Testis (tissue), 3 donors: Measurements from ENCODE around the gene OLFM1. TPM values are rescaled to one million over a fixed set of nuclear protein-coding genes. Genes with fewer than 3 reads are reported as not detected.
A peak's percentile ranks its signal among the peaks of the same experiment; 100 is the strongest.

ENCODE experiments used
- DNase-seq: peaks from one replicate; pipeline ENCODE4 v3.0.0-alpha.2; 2019
- H3K27ac ChIP-seq, 2 donors: fragments of 200-600 bp; sonication (generic); one replicate each; pipeline ENCODE4 v1.5.1; 2019
- H3K27me3 ChIP-seq: fragments of 200-600 bp; sonication (generic); one replicate; pipeline ENCODE4 v1.5.1; 2019
- H3K36me3 ChIP-seq: fragments of 200-600 bp; sonication (generic); one replicate; pipeline ENCODE4 v1.5.1; 2017; ENCODE audit warnings: low read depth; ENCODE audit errors: missing control alignments
- H3K4me1 ChIP-seq: fragments of 200-600 bp; sonication (generic); one replicate; pipeline ENCODE4 v1.5.1; 2019
- H3K4me3 ChIP-seq, 2 donors: fragments of 200-600 bp; sonication (generic); one replicate each; pipeline ENCODE4 v1.5.1; 2017 to 2019
- H3K9me3 ChIP-seq: fragments of 200-600 bp; sonication (generic); one replicate; pipeline ENCODE4 v1.5.1; 2017
- POLR2A ChIP-seq: fragments of 450-650 bp; IDR thresholded peaks from one replicate; pipeline ENCODE4 v1.6.1; 2017; ENCODE audit warnings: antibody characterized with exemption, mild to moderate bottlenecking, moderate library complexity
- WGBS, 2 donors: methylation state at CpG; one replicate each; pipeline ENCODE4 v1.1.5; 2018; 5-methylcytosine and 5-hydroxymethylcytosine counted together
- intact Hi-C: fragments of 100-400 bp; cut with DNase I; formaldehyde crosslinking; loops from one replicate; pipeline ENCODE4 v1.15.1; 2023; ENCODE audit warnings: low total_unique reads
- polyA plus RNA-seq: library from polyadenylated mRNA; stranded (reverse); fragments of 350-450 nt; fragmentation: Illumina TruSeq; extraction: RNeasy Lipid Tissue Mini Kit (QIAGEN cat#74804); gene quantifications from one replicate; pipeline ENCODE4 v1.2.3, GENCODE V29; 2014; ENCODE audit warnings: low read depth, low replicate concordance; ENCODE audit not compliant: insufficient read depth
- total RNA-seq, 2 donors: library from RNA; depleted of rRNA; stranded (reverse); fragments of >200 nt; gene quantifications; one replicate each; pipeline ENCODE4 v1.2.3, GENCODE V29; 2016
- TF ChIP-seq, protein P1 (sequence below), 3 experiments: fragments of 450-650 bp in 2 of 3; fragments of 200-600 bp in 1 of 3; sonication (generic) in 1 of 3; IDR thresholded peaks; one replicate each; pipeline ENCODE4 v1.5.1; 2016 to 2019; ENCODE audit warnings: antibody characterized with exemption in 3 of 3, mild to moderate bottlenecking in 2 of 3, moderate library complexity in 1 of 3

The OLFM1 gene
- total and polyA plus RNA-seq, 3 donors from 2014 or later: 13.9 to 24.4 (median 16.0) TPM

DNA sequence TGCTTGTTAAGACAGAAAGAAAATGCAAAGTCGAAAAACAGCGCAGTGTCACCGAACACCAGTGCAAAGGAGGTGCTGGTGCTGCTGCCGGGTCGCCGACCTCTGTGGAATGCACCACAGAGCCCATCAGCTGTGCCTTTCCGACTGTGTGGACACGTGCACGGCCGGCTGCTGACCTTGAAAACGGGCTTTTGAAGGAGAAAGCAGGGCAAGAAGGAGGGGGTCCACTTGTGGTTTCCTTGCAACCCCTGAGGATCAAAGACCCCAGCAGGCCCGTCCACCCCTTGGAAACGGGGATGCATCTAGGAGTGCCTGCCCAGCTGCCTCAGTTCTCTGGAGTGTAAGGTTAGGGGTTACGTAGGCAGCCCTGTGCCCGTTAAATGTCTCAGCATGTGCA is 6.2 kb upstream of the OLFM1 start:
- intact Hi-C loops: no loop called here
- no peaks in the 10 kb centered on the region for H3K27me3 ChIP-seq
- no peak for TF ChIP-seq POLR2A
- TF ChIP-seq, protein P1, sequence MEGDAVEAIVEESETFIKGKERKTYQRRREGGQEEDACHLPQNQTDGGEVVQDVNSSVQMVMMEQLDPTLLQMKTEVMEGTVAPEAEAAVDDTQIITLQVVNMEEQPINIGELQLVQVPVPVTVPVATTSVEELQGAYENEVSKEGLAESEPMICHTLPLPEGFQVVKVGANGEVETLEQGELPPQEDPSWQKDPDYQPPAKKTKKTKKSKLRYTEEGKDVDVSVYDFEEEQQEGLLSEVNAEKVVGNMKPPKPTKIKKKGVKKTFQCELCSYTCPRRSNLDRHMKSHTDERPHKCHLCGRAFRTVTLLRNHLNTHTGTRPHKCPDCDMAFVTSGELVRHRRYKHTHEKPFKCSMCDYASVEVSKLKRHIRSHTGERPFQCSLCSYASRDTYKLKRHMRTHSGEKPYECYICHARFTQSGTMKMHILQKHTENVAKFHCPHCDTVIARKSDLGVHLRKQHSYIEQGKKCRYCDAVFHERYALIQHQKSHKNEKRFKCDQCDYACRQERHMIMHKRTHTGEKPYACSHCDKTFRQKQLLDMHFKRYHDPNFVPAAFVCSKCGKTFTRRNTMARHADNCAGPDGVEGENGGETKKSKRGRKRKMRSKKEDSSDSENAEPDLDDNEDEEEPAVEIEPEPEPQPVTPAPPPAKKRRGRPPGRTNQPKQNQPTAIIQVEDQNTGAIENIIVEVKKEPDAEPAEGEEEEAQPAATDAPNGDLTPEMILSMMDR (IDR thresholded peaks at IDR 0.05): no peak
- 74 to 79% methylated on average over 11 to 15 of the region's 15 CpGs for WGBS, 2 donors
- no peak for DNase-seq
- peaks cover 8% of the 10 kb centered on the region for H3K4me1 ChIP-seq
- no peaks in the 10 kb centered on the region for H3K9me3 ChIP-seq
- no peaks in the 10 kb centered on the region for H3K36me3 ChIP-seq
- no peak overlapping the region for H3K27ac ChIP-seq
- no peak overlapping the region for H3K4me3 ChIP-seq

DNA sequence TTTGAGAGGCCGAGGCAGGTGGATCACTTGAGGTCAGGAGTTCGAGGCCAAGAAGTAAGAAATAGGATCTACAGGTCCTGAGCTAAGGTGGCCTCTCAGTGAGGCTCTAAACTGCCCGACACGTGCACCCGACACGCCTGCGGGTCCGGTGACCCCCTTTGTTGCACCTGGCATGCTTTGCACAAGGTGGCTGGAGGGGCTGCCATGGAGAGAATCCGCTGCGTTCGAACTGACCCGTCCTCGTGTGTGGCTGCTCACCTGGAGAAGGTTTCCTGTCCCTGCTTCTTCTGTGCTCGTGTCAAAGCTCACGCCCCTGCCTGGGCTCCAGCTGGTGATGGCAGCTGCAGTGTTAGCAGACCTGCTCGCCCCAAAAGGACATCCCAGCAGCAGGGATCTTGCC is 5.7 kb upstream of the OLFM1 start:
- peaks cover 11% of the 10 kb centered on the region for H3K4me1 ChIP-seq
- no peaks in the 10 kb centered on the region for H3K9me3 ChIP-seq
- H3K4me3 ChIP-seq: no peak overlapping the region
- WGBS, 2 donors: 91 to 95% methylated on average over 8 to 16 of the region's 16 CpGs
- no peaks in the 10 kb centered on the region for H3K27me3 ChIP-seq
- intact Hi-C loops: no loop called here
- no peak overlapping the region for H3K27ac ChIP-seq
- DNase-seq: no peak
- TF ChIP-seq, protein P1 (IDR thresholded peaks at IDR 0.05): no peak
- no peak for TF ChIP-seq POLR2A
- H3K36me3 ChIP-seq: no peaks in the 10 kb centered on the region

DNA sequence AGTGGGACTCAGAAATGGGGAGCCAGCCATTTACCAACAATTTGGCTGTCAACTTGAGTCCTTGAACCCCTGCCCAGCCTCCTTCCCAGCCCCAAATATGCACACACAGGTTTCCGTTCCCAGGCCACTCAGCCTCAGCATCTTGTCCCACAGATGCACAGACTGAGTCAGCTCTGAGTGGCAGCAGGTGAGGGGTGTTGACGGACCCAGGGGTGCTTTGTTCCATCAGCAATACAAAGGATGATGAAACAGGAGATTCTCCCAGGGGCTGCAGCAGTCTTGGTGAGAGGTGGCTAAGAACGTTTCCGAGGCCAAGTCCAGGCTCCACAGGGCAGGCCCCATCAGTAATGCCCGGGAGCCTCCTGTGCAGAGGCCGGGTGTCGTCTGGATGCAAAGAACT is 4.9 kb upstream of the OLFM1 start:
- H3K36me3 ChIP-seq: no peaks in the 10 kb centered on the region
- H3K4me3 ChIP-seq: no peak overlapping the region
- no peaks in the 10 kb centered on the region for H3K27me3 ChIP-seq
- no peak overlapping the region for H3K27ac ChIP-seq
- intact Hi-C loops: no loop called here
- H3K9me3 ChIP-seq: no peaks in the 10 kb centered on the region
- DNase-seq: no peak
- H3K4me1 ChIP-seq: peaks cover 17% of the 10 kb centered on the region
- no peak for TF ChIP-seq POLR2A
- TF ChIP-seq, protein P1 (IDR thresholded peaks at IDR 0.05): no peak
- WGBS, 2 donors: 73 to 84% methylated on average over 3 to 7 of the region's 7 CpGs

DNA sequence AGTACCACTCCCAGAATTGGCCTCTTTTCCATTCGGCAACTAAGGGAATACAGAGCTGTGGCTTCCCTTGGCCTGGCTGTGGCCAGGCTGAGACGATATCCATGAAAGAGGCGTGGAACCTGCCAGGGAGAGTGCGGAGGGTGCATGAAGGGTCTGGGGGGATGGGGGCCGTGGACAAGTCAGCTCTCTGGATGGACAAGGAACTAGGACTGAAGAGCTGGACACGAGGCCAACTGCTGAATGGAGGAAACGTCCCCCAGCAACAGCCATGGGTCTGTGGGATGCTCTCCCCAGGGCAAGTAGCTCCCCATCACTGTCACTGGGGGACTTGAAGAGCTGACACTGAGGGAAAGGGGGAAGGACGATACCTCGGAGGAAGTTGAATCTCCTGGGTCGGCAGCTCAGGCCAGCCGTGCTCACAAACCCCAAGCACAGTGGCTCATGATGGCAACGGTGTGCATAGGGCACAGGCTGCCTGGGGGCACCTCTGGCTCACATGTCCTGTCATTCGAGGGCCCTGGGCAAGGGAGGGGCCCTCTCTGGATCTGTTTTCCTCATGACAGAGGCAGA is 4.1 kb upstream of the OLFM1 start:
- intact Hi-C loops: no loop called here
- TF ChIP-seq, protein P1 (IDR thresholded peaks at IDR 0.05): no peak
- TF ChIP-seq POLR2A: no peak
- H3K4me3 ChIP-seq: no peak overlapping the region
- no peaks in the 10 kb centered on the region for H3K36me3 ChIP-seq
- H3K27ac ChIP-seq: no peak overlapping the region
- peaks cover 17% of the 10 kb centered on the region for H3K4me1 ChIP-seq
- H3K27me3 ChIP-seq: no peaks in the 10 kb centered on the region
- H3K9me3 ChIP-seq: no peaks in the 10 kb centered on the region
- no peak for DNase-seq
- WGBS, 2 donors: 72 to 81% methylated on average over 13 of the region's 13 CpGs

DNA sequence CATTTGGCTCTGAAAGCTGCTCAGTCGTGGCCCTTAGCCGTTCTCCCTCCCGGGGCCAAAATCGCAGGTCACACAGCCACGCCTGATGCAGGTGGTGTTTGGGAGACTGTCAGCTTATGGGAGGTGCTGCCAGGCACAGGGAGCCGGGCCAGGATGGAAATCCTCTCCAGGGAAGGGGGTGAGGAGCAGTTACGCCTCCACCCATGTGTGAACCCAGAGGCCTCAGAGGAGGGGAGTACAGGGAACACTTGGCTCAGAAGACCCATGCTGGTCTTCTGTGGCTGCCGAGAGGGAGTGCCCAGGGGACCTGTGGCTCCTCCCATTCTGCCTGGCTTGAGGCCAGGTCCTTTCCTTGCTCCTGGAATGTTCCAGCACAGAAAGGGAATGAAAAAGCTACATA is 3.6 kb upstream of the OLFM1 start:
- intact Hi-C loops: no loop called here
- Histone ChIP-seq H3K9me3 (no peaks in the 10 kb centered on the region), H3K27ac (no peak overlapping the region), H3K27me3 (no peaks in the 10 kb centered on the region), H3K4me1 (peaks cover 21% of the 10 kb centered on the region), H3K36me3 (no peaks in the 10 kb centered on the region), H3K4me3 (no peak overlapping the region)
- TF ChIP-seq, protein P1 (IDR thresholded peaks at IDR 0.05): no peak
- TF ChIP-seq POLR2A: no peak
- 53 to 70% methylated on average over 7 to 8 of the region's 8 CpGs for WGBS, 2 donors
- peak; percentile 60 for DNase-seq
